SK-N-SH (cell line): Measurements from ENCODE around the gene HOXC4. TPM values are rescaled to one million over a fixed set of nuclear protein-coding genes. Genes with fewer than 3 reads are reported as not detected.

ENCODE experiments used
- CTCF ChIA-PET: fragments of 300-600, 350-600 bp; formaldehyde crosslinking; extraction: SDS; loops from one replicate; lab custom pipeline; 2021; lab: Yijun Ruan, JAX
- POLR2A ChIA-PET: fragments of 350-600 bp; sonication (Branson Sonifier 250); formaldehyde crosslinking; extraction: SDS; loops from one replicate; lab custom pipeline; 2020; ENCODE audit warnings: antibody characterized with exemption, inconsistent platforms; lab: Yijun Ruan, JAX
- DNase-seq: peaks from one replicate; pipeline ENCODE4 v3.0.0; 2012
- H2AFZ ChIP-seq: fragments of 200-600 bp; sonication (generic); 2 replicates; pipeline ENCODE4 v1.8.1; 2016; ENCODE audit warnings: antibody characterized with exemption, mild to moderate bottlenecking, low read depth
- H3F3A ChIP-seq: fragments of 200-600 bp; sonication (generic); replicated peaks from 2 replicates; pipeline ENCODE3; 2016; ENCODE audit warnings: antibody characterized with exemption, mild to moderate bottlenecking; ENCODE audit not compliant: insufficient read depth
- H3K27ac ChIP-seq, 2 experiments: fragments of 200-500 bp in 1 of 2; fragments of 200-600 bp in 1 of 2; sonication (Bioruptor generic) in 1 of 2; sonication (generic), shearing (Covaris generic) in 1 of 2; 2 replicates each; pipeline versions ENCODE4 v1.5.1 to v1.6.1; 2014 to 2016; ENCODE audit warnings: low read depth in 2 of 2, inconsistent platforms in 1 of 2, low read length in 1 of 2, mild to moderate bottlenecking in 1 of 2, mixed read lengths in 1 of 2
- H3K27me3 ChIP-seq: fragments of 200-600 bp; sonication (generic), shearing (Covaris generic); 2 replicates; pipeline ENCODE4 v1.6.1; 2016; ENCODE audit warnings: mixed run types; ENCODE audit not compliant: insufficient read depth
- H3K36me3 ChIP-seq, 2 experiments: fragments of 200-500 bp in 1 of 2; fragments of 200-600 bp in 1 of 2; sonication (Bioruptor generic) in 1 of 2; sonication (generic) in 1 of 2; replicated peaks in 1 of 2; 2 replicates each; pipeline versions ENCODE3 to v1.5.1; 2014 to 2016; ENCODE audit warnings: low read length in 1 of 2, mild to moderate bottlenecking in 1 of 2; ENCODE audit not compliant: insufficient read depth in 2 of 2, control insufficient read depth in 1 of 2
- H3K4me1 ChIP-seq, 2 experiments: fragments of 200-500 bp in 1 of 2; fragments of 200-600 bp in 1 of 2; sonication (Bioruptor generic) in 1 of 2; sonication (generic), shearing (Covaris generic) in 1 of 2; 2 replicates each; pipeline versions ENCODE4 v1.5.1 to v1.6.1; 2014 to 2016; ENCODE audit warnings: low read depth in 1 of 2, low read length in 1 of 2, mixed run types in 1 of 2; ENCODE audit not compliant: insufficient read depth in 2 of 2, control insufficient read depth in 1 of 2
- H3K4me2 ChIP-seq: fragments of 200-600 bp; sonication (generic), shearing (Covaris generic); 2 replicates; pipeline ENCODE4 v1.6.1; 2017; ENCODE audit warnings: mixed run types
- H3K4me3 ChIP-seq, 2 experiments: fragments of 200-500 bp in 1 of 2; fragments of 200-600 bp in 1 of 2; sonication (Bioruptor generic) in 1 of 2; sonication (generic), shearing (Covaris generic) in 1 of 2; 2 replicates each; pipeline versions ENCODE4 v1.5.1 to v1.8.1; 2014 to 2016; ENCODE audit warnings: low read depth in 2 of 2, inconsistent platforms in 1 of 2, low read length in 1 of 2, mild to moderate bottlenecking in 1 of 2, mixed read lengths in 1 of 2, moderate library complexity in 1 of 2
- H3K79me2 ChIP-seq: fragments of 200-600 bp; sonication (generic); 2 replicates; pipeline ENCODE4 v1.8.1; 2017; ENCODE audit warnings: mild to moderate bottlenecking; ENCODE audit not compliant: insufficient read depth
- H3K9ac ChIP-seq: fragments of 200-600 bp; sonication (generic); 2 replicates; pipeline ENCODE4 v1.6.1; 2017; ENCODE audit warnings: mixed run types
- H3K9me2 ChIP-seq: fragments of 200-600 bp; sonication (generic); 2 replicates; pipeline ENCODE4 v1.6.1; 2017; ENCODE audit warnings: mixed run types
- H3K9me3 ChIP-seq: fragments of 200-600 bp; sonication (generic); 2 replicates; pipeline ENCODE4 v1.6.1; 2017; ENCODE audit warnings: mixed run types, mild to moderate bottlenecking, moderate library complexity
- H4K20me1 ChIP-seq: fragments of 200-600 bp; sonication (generic); 2 replicates; pipeline ENCODE4 v1.6.1; 2017; ENCODE audit warnings: mild to moderate bottlenecking, mixed run types; ENCODE audit not compliant: insufficient read depth
- CTCF ChIP-seq: fragments of 200-600 bp; sonication (generic); IDR thresholded peaks from 2 replicates; pipeline ENCODE4 v1.6.1; 2017; ENCODE audit warnings: antibody characterized with exemption, mild to moderate bottlenecking, moderate library complexity
- EP300 ChIP-seq, 2 experiments: IDR thresholded peaks; 2 replicates each; pipeline versions ENCODE4 v1.4.0 to v1.6.1; 2012; ENCODE audit warnings: borderline replicate concordance in 1 of 2, low read depth in 1 of 2, low read length in 1 of 2
- EZH2phosphoT487 ChIP-seq: fragments of 200-600 bp; sonication (generic); IDR thresholded peaks from 2 replicates; pipeline ENCODE4 v1.6.1; 2017; ENCODE audit warnings: low read depth, mixed run types, mild to moderate bottlenecking, antibody characterized with exemption, moderate library complexity, borderline replicate concordance
- FOXM1 ChIP-seq: IDR thresholded peaks from 2 replicates; pipeline ENCODE4 v1.4.0; 2012; ENCODE audit warnings: low read depth, mild to moderate bottlenecking
- JUND ChIP-seq: IDR thresholded peaks from 2 replicates; pipeline ENCODE4 v1.4.0; 2012
- REST ChIP-seq: IDR thresholded peaks from 2 replicates; pipeline ENCODE4 v1.6.1; 2012; ENCODE audit warnings: mild to moderate bottlenecking, low read depth, low read length, moderate library complexity
- SMC3 ChIP-seq: IDR thresholded peaks from 2 replicates; pipeline ENCODE4 v1.6.1; 2012; ENCODE audit warnings: low read depth, low read length, improper control_type of control experiment
- TCF12 ChIP-seq: IDR thresholded peaks from 2 replicates; pipeline ENCODE4 v1.4.0; 2012
- TEAD4 ChIP-seq: IDR thresholded peaks from 2 replicates; pipeline ENCODE4 v1.4.0; 2012; ENCODE audit warnings: mild to moderate bottlenecking, borderline replicate concordance; ENCODE audit not compliant: insufficient read depth
- USF1 ChIP-seq: IDR thresholded peaks from 2 replicates; pipeline ENCODE4 v1.4.0; 2012; ENCODE audit warnings: low read depth, borderline replicate concordance
- WGBS: methylation state at CpG from one replicate; pipeline ENCODE4 v1.1.6; 2017; ENCODE audit warnings: low lambda C conversion rate; 5-methylcytosine and 5-hydroxymethylcytosine counted together
- polyA plus RNA-seq, 3 experiments: library from polyadenylated mRNA; depleted of rRNA; stranded (reverse); fragments of >200 nt; gene quantifications; 2 replicates each; pipeline ENCODE4 v1.2.3, GENCODE V29; 2012

HOXC4 gene
- polyA plus RNA-seq, 1 of the 3 experiments (the other 2 are of a cell fraction): 3.7 TPM

GRCh38 chr12:54024127-54024526, 29.5 kb upstream of the HOXC4 start:
- 89% methylated on average over 17 of the region's 17 CpGs for WGBS
- H3K9me2 ChIP-seq: no peaks in the 10 kb centered on the region
- H3K27me3 ChIP-seq: no peaks in the 10 kb centered on the region
- H3K79me2 ChIP-seq: 0 out of 2 replicates have a peak, but pooled peaks cover 3% of the 10 kb centered on the region
- CTCF ChIA-PET: interaction anchor here (0.8 to 23.2 kb wide), 15 partner anchors 8 to 376 kb away, joined by 3 to 548 read pairs (median 6); partner anchors contain the start of genes HOXC10, HOXC5, HOXC8 and HOXC9
- H2AFZ ChIP-seq: no peak overlapping the region
- no peaks in the 10 kb centered on the region for H4K20me1 ChIP-seq
- no peak for TF ChIP-seq EZH2phosphoT487
- no peak for TF ChIP-seq JUND
- TF ChIP-seq EP300 (IDR thresholded peaks at IDR 0.05; ENCODE audit: borderline replicate concordance in 1 of 2, low read depth in 1 of 2, low read length in 1 of 2): no peak
- no peak for TF ChIP-seq FOXM1
- no peak for TF ChIP-seq USF1
- TF ChIP-seq TCF12: no peak
- no peak for TF ChIP-seq CTCF
- no peak for TF ChIP-seq TEAD4
- TF ChIP-seq SMC3: no peak
- TF ChIP-seq REST: no peak
- TF ChIP-seq, all 33 proteins: peak for 0
- H3K9me3 ChIP-seq: no peaks in the 10 kb centered on the region
- H3F3A ChIP-seq: peaks cover 6% of the 10 kb centered on the region
- DNase-seq: no peak
- H3K4me2 ChIP-seq: no peak overlapping the region
- POLR2A ChIA-PET: no interaction called here
- H3K4me3 ChIP-seq: no peak overlapping the region
- H3K27ac ChIP-seq: no peak overlapping the region; a peak in 1 of 4 replicates
- H3K36me3 ChIP-seq: no peaks in the 10 kb centered on the region
- no peak overlapping the region for H3K9ac ChIP-seq
- peaks cover 7 to 42% of the 10 kb centered on the region in 2 experiments; a peak in 2 of 4 replicates for H3K4me1 ChIP-seq
